Activated CD8-positive, alpha-beta memory T cell treated with anti-CD3 and anti-CD28 coated beads, Interleukin-2, amount 50 U/mL, for 48 hours (primary cell): ENCODE measurements around the gene CFAP91.

Experiments
- DNase-seq: peaks from one replicate; pipeline ENCODE4 v3.0.0-alpha.2; 2020

Gene CFAP91

DNA sequence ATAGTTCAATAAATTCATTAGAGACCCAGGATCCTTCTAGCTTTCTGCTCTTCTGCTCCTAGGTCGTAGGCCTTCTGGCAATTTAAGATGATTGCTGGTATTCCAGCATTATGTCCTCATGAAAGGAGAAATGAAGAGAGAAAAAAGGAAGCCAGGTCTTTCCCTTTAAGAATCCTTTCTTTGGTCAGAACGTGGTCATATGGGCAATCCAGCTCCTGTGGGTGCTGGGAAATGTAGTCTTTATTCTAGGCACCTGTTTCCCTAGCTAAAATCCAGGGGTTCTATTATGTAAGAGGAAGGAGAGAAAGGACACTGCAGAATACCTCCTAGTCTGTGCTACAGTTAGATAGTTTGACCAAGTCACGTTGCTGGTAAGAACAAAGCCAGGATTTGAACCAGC, 43.6 kb downstream of the CFAP91 start:
- no peak for DNase-seq

DNA sequence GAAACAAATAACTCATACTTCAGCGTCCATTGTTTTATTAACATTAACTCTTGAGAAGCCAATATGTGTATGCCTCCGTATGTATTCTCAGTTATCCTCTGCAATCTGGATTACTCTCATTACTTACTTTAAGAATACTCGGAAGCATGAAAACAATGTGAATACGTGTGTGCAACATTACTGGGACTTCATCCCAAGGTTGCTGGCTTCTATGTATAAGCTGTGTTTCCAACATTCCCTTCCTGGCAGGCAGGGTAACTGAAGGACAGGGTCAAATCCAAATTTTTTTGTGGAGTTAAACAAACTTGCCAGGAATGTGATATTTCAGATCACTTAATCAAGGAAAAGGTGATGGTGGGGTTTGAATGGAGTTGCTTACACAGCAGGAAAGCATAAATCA, 44.5 kb downstream of the CFAP91 start:
- no peak for DNase-seq

DNA sequence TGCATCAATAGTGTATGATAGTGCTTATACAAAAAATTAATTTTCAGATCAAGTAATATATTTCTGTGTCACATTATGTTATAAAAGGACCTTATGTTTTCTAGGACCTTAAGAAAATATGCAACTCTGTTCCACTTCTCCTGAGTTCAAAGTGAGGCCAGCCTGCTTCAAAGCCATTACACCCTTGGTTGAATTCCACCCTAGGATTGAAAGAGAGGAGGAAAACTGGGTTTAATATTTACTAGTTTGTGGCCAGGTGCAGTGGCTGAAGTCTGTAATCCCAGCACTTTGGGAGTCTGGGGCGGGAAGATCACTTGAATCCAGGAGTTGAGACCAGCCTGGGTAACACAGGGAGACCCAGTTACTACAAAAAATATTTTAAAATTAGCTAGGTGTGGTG, 46.2 kb downstream of the CFAP91 start:
- DNase-seq = no peak

- DNase-seq = no peak
Measured at GRCh38 chr3:119751423-119751822, 48.6 kb downstream of the CFAP91 start.
